ENCODE measurements around the gene TM9SF1. TPM values are rescaled to one million over a fixed set of nuclear protein-coding genes. Genes with fewer than 3 reads are reported as not detected.

The TM9SF1 gene
- total and polyA plus RNA-seq, 10 of the 15 experiments (the other 5 are each of a cell fraction or from before 2014, with no cell fraction given), result 7.2 to 39.2 (median 17.6) TPM

DNA sequence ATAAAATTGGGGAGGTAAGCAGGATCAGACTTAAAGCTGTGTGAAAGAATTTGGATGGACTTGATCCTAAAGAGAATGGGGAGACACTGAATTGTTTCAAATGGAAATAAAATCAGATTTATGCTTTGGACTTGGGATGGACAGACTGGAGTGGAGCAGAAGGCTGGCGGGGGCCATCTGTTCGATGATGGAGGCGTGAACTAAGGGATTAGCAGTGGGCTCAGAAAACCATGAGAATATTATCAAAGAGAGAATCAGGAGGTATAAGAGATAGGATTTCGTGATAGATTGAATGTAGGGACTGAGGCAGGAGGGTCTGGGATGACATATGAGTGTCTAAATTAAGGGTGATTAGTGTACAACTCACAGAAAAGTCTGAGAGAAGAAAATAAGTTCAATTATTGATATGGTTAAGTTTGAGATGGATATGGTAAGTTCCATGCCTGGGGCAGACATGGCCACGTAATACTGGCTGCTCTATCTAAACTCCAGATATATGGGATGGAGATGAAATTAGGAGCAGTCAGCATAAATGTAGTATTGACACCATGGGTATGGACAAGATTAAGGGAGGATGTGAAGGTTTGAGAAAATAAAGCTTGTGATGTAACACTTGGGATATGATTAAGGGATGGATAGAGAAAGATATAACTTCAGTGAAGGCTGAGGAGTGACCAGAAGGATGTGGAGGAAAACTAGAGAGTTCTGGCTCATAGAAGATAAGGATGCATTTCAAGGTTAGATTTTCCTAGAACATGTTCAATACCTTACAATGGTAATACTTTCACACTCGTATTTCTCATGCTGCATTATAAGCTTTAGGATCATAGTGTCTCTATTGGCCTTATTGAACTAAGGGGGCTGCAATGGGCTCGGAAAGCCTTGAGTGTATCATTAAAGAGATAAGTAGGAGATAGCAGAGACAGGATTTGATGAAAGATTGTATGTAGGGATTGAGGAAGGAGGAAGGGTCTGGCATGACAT is 9.2 kb upstream of the TM9SF1 start:
- RAD21 ChIA-PET (ENCODE audit: unreplicated experiment), result no interaction called here
- no peak overlapping the region for H3K4me2 ChIP-seq (ENCODE audit: control insufficient read depth, insufficient read depth)
- CTCF ChIA-PET, result interaction anchor here (1.2 kb wide), 1 partner anchor 11 kb away, joined by 3 read pairs; the partner anchor contains the start of gene MDP1
- peaks cover 1 to 24% of the 10 kb centered on the region in 2 experiments; a peak in 3 of 4 replicates for H3K36me3 ChIP-seq (ENCODE audit: control insufficient read depth in 2 of 2, insufficient read depth in 2 of 2, low read length in 1 of 2)
- peaks cover 5% of the 10 kb centered on the region for H3K9me3 ChIP-seq (replicated peaks; ENCODE audit: control insufficient read depth, insufficient read depth, low read length)
- POLR2A ChIA-PET, result interaction anchor here (0.7 to 1.1 kb wide), 3 partner anchors 9 to 96 kb away, joined by 3 read pairs; partner anchors contain the start of gene TM9SF1
- H3K4me1 ChIP-seq (ENCODE audit: control insufficient read depth, insufficient read depth, low read length), result no peaks in the 10 kb centered on the region; the same call in none of the 2 replicates
- DNase-seq (ENCODE audit: low read depth, low spot score) (no peak), FAIRE-seq (no peak), ATAC-seq (no peak)
- intact Hi-C loops (cut with micrococcal nuclease; ENCODE audit: unreplicated experiment), result no loop called here
- in situ Hi-C loops (cut with MboI), result no loop called here
- WGBS (ENCODE audit: insufficient coverage, insufficient replicate concordance, low lambda C conversion rate, missing lambda C conversion rate), result 79% methylated on average over 7 of the region's 7 CpGs
- no peak overlapping the region for H2AFZ ChIP-seq (ENCODE audit: control insufficient read depth, low read depth, low read length)
- H3K79me2 ChIP-seq (ENCODE audit: control insufficient read depth, insufficient read depth, low read length), result no peaks in the 10 kb centered on the region
- SMC1A ChIA-PET (ENCODE audit: uncharacterized antibody, unreplicated experiment), result no interaction called here
- H3K27ac ChIP-seq (ENCODE audit: control insufficient read depth, insufficient read depth), result no peak overlapping the region
- no peak overlapping the region for H3K9ac ChIP-seq (ENCODE audit: control insufficient read depth, insufficient read depth, low read length)
- BruUV-seq (replicated peaks), result no TSS peak
- no peaks in the 10 kb centered on the region for H3K27me3 ChIP-seq (replicated peaks in 1 of 2; ENCODE audit: control insufficient read depth in 2 of 2, insufficient read depth in 2 of 2, low read length in 1 of 2)
- H4K20me1 ChIP-seq (ENCODE audit: control insufficient read depth, insufficient read depth), result 0 out of 2 replicates have a peak, but pooled peaks cover 3% of the 10 kb centered on the region
- no peak overlapping the region for H3K4me3 ChIP-seq
- TF ChIP-seq ZNF217 (IDR thresholded peaks at IDR 0.05) (no peak), CEBPB (IDR thresholded peaks at IDR 0.05; ENCODE audit: borderline replicate concordance in 1 of 2, low read depth in 2 of 2, low read length in 2 of 2) (no peak), IKZF2 (IDR thresholded peaks at IDR 0.05) (no peak), KAT2A (conservative IDR thresholded peaks at IDR 0.05; ENCODE audit: control insufficient read depth, low read depth, low read length) (no peak), PML (IDR thresholded peaks at IDR 0.05; ENCODE audit: low read length) (no peak), ASH2L (IDR thresholded peaks at IDR 0.05; ENCODE audit: borderline replicate concordance, low read depth) (no peak), HDAC6 (IDR thresholded peaks at IDR 0.05; ENCODE audit: unreplicated experiment) (no peak), ZSCAN29 (IDR thresholded peaks at IDR 0.05) (no peak), TBL1XR1 (IDR thresholded peaks at IDR 0.05; ENCODE audit: low read depth, low read length) (no peak), ZNF274 (IDR thresholded peaks at IDR 0.05; ENCODE audit: insufficient read depth, insufficient read length) (no peak), RBBP5 (conservative IDR thresholded peaks at IDR 0.05) (no peak)
- TF ChIP-seq, protein P1, sequence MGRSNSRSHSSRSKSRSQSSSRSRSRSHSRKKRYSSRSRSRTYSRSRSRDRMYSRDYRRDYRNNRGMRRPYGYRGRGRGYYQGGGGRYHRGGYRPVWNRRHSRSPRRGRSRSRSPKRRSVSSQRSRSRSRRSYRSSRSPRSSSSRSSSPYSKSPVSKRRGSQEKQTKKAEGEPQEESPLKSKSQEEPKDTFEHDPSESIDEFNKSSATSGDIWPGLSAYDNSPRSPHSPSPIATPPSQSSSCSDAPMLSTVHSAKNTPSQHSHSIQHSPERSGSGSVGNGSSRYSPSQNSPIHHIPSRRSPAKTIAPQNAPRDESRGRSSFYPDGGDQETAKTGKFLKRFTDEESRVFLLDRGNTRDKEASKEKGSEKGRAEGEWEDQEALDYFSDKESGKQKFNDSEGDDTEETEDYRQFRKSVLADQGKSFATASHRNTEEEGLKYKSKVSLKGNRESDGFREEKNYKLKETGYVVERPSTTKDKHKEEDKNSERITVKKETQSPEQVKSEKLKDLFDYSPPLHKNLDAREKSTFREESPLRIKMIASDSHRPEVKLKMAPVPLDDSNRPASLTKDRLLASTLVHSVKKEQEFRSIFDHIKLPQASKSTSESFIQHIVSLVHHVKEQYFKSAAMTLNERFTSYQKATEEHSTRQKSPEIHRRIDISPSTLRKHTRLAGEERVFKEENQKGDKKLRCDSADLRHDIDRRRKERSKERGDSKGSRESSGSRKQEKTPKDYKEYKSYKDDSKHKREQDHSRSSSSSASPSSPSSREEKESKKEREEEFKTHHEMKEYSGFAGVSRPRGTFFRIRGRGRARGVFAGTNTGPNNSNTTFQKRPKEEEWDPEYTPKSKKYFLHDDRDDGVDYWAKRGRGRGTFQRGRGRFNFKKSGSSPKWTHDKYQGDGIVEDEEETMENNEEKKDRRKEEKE (IDR thresholded peaks at IDR 0.05), result no peak
- TF ChIP-seq, protein P2, sequence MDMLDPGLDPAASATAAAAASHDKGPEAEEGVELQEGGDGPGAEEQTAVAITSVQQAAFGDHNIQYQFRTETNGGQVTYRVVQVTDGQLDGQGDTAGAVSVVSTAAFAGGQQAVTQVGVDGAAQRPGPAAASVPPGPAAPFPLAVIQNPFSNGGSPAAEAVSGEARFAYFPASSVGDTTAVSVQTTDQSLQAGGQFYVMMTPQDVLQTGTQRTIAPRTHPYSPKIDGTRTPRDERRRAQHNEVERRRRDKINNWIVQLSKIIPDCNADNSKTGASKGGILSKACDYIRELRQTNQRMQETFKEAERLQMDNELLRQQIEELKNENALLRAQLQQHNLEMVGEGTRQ (IDR thresholded peaks at IDR 0.05; ENCODE audit: borderline replicate concordance, low read depth, low read length), result no peak
- TF ChIP-seq, protein P3, sequence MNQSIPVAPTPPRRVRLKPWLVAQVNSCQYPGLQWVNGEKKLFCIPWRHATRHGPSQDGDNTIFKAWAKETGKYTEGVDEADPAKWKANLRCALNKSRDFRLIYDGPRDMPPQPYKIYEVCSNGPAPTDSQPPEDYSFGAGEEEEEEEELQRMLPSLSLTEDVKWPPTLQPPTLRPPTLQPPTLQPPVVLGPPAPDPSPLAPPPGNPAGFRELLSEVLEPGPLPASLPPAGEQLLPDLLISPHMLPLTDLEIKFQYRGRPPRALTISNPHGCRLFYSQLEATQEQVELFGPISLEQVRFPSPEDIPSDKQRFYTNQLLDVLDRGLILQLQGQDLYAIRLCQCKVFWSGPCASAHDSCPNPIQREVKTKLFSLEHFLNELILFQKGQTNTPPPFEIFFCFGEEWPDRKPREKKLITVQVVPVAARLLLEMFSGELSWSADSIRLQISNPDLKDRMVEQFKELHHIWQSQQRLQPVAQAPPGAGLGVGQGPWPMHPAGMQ (IDR thresholded peaks at IDR 0.05; ENCODE audit: borderline replicate concordance), result no peak
- TF ChIP-seq, protein P4, sequence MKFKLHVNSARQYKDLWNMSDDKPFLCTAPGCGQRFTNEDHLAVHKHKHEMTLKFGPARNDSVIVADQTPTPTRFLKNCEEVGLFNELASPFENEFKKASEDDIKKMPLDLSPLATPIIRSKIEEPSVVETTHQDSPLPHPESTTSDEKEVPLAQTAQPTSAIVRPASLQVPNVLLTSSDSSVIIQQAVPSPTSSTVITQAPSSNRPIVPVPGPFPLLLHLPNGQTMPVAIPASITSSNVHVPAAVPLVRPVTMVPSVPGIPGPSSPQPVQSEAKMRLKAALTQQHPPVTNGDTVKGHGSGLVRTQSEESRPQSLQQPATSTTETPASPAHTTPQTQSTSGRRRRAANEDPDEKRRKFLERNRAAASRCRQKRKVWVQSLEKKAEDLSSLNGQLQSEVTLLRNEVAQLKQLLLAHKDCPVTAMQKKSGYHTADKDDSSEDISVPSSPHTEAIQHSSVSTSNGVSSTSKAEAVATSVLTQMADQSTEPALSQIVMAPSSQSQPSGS (IDR thresholded peaks at IDR 0.05; ENCODE audit: low read length), result no peak
- TF ChIP-seq, protein P5, sequence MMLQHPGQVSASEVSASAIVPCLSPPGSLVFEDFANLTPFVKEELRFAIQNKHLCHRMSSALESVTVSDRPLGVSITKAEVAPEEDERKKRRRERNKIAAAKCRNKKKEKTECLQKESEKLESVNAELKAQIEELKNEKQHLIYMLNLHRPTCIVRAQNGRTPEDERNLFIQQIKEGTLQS (IDR thresholded peaks at IDR 0.05; ENCODE audit: borderline replicate concordance, extremely low read depth, low read depth, low read length), result no peak

All from GM12878 (cell line).